Spleen (tissue), 7 donors: ENCODE data around the gene CDK2AP2.

Experiments used
- POLR2A ChIP-seq, 3 donors: fragments of 450-650 bp; IDR thresholded peaks; one replicate each; pipeline ENCODE4 v1.5.1; 2017; ENCODE audit warnings: antibody characterized with exemption in 3 of 3, mild to moderate bottlenecking in 1 of 3
- TF ChIP-seq, protein P1 (sequence below), 11 experiments: fragments of 200-600 bp in 7 of 11; fragments of 450-650 bp in 4 of 11; sonication (generic) in 4 of 11; IDR thresholded peaks in 8 of 11; conservative IDR thresholded peaks in 3 of 11; 1 replicate in 7 of 11; 2 replicates in 4 of 11; pipeline versions ENCODE4 v1.4.0 to v1.8.0; 2016 to 2021; ENCODE audit warnings: antibody characterized with exemption in 11 of 11, inconsistent platforms in 4 of 11, mild to moderate bottlenecking in 1 of 11
- donor health status: DM: no; HTN: no; CAD: no; lungs with moderate emphysema.
- donor health status: DM: no; HTN: no; CAD: no.
- donor health status: DM: no; HTN: no; CAD: no.

DNA sequence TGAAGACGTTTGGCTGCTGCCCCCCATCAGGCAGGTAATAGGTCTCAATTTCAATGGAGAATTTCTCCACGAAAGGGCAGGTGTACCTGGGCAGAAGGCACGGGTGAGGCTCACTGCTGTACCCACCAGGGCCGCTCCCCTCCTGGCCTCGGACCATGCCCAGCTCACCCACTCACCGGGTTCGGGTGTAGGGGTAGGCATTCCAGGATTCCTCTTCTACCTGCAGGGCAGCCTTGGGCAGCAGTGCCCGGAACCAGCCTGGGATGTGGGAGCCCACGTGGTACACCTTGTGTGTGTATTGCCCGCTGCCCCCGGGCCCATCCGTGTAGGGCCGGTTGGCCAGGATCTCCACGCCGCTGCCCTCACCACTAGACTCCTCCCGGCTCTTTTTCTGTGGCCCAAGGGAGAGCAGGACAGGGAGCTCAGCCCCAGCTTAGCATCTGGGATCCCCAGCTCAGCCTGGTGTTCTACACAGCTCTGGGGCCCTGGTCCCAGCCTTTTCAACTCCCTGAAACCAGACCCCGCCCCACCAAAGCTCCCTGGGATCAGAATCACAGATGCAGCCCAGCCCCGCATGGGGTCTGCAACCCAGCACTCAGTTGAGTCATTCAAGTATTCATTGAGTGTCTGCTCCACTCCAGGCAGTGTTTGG, 5.5 kb downstream of the CDK2AP2 start:
- TF ChIP-seq, protein P1, sequence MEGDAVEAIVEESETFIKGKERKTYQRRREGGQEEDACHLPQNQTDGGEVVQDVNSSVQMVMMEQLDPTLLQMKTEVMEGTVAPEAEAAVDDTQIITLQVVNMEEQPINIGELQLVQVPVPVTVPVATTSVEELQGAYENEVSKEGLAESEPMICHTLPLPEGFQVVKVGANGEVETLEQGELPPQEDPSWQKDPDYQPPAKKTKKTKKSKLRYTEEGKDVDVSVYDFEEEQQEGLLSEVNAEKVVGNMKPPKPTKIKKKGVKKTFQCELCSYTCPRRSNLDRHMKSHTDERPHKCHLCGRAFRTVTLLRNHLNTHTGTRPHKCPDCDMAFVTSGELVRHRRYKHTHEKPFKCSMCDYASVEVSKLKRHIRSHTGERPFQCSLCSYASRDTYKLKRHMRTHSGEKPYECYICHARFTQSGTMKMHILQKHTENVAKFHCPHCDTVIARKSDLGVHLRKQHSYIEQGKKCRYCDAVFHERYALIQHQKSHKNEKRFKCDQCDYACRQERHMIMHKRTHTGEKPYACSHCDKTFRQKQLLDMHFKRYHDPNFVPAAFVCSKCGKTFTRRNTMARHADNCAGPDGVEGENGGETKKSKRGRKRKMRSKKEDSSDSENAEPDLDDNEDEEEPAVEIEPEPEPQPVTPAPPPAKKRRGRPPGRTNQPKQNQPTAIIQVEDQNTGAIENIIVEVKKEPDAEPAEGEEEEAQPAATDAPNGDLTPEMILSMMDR (IDR thresholded peaks at IDR 0.05 in 8 of 11, conservative IDR thresholded peaks at IDR 0.05 in 3 of 11): no peak
- TF ChIP-seq POLR2A (IDR thresholded peaks at IDR 0.05): no peak
